COLO668 (cell line): ENCODE measurements around the gene GSDME.

Experiments used
- DNase-seq: peaks from one replicate; lab custom pipeline; 2025; ENCODE audit not compliant: unreplicated experiment; lab: John Stamatoyannopoulos, UW

Gene GSDME

GRCh38 chr7:24773646-24774045 lies 16.4 kb upstream of the GSDME start:
- no peak for DNase-seq

- no peak for DNase-seq
These were observed 12.6 kb upstream of the GSDME start for GRCh38 chr7:24769851-24770250.

GRCh38 chr7:24769014-24769830 lies 12.0 kb upstream of the GSDME start:
- no peak for DNase-seq

DNA sequence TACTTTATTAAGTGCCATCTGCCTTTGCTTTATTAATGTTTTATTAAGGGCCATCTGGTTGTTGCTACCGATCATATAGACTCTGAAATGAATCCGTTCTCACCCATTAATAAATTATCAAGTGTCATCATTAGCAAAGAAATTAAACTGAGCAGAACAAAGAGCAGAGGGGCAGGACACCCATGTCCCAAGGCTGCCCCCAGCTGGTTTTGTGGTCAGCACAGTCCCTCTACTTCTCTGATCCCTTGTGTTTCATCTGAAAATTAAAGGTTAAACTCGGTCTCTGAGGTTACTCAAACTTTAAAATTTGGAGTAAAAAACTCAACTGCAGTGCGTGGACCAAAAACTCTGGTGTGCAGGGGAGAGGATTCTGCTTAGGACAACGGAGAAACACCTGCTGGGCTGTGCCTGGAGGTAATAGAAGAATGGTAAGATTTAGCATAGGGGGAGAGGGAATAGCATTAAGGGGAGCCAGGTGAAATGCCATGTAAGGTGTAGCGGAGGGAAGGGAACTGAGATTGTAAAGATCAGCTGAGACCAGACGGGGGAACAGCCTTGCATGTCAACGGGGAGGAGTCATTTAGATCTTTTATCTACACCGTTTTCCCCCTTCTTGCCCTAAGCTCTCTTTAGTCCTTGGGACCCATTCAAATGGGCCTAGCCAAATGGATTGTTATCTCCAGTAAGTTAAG lies 10.8 kb upstream of the GSDME start:
- no peak for DNase-seq

DNA sequence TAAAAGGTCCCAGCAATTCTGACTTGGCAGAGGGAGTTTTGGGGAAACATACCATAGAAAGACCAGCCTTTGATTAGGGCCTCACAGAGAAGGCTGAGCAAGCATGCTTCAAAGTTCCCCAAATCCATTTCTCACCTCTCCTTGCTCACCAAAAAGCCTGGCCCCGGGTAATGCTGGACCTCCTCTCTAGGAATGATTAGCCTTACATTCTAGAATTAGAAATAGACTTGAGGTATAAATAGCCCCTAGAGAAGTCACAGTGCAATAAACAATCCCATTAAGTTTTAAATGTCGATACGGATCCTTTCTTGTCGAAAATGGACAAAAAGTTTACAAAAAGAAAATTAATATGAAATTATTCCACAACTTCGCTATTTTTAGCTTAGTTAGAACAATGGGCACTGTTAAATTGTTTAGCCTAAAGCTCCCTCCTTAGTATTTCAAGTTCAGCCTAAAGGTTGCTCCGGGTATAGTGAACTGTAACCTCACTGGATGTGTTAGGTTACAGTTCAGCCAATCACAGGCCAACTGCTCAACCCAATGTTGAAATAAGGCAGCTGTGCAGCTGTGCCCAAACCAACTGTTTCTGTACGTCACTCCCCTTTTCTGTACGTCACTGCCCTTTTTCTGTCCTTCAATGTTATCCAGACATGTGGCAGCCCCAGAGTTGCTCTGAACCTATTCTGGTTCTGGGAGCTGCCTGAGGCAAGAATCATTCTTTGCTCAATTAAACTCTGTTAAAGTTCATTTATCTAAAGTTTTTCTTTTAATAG lies 7.9 kb upstream of the GSDME start:
- no peak for DNase-seq

GRCh38 chr7:24764011-24764410 lies 6.7 kb upstream of the GSDME start:
- DNase-seq = no peak

DNA sequence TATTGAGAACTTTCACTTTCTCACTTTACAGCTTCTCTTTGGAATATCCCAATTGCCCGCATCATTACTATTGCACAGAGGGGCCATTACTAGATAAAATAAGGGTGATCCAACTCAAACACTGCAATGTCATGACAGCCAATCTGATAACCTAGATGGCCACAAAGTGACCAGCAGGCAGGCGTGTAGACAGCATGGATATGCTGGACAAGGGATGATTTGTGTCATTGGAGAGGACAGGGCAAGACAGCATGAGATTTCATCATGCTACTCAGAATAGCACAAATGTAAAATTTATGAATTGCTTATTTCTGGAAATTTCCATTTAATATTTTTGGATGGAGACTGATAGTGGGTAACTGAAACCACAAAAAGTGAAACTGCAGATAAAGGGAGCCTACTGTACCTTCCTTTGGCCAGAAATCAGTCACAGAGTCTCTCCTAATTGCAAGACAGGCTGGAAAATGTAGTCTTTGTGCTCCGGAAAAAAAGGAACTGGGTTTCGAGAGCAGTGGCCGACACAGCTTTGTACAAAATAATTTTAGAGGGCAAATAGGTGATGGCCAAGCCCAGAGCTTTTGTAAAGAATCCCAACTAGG lies 6.1 kb upstream of the GSDME start:
- DNase-seq = no peak

- DNase-seq = no peak
These were observed 5.5 kb upstream of the GSDME start for GRCh38 chr7:24762771-24763170.

DNA sequence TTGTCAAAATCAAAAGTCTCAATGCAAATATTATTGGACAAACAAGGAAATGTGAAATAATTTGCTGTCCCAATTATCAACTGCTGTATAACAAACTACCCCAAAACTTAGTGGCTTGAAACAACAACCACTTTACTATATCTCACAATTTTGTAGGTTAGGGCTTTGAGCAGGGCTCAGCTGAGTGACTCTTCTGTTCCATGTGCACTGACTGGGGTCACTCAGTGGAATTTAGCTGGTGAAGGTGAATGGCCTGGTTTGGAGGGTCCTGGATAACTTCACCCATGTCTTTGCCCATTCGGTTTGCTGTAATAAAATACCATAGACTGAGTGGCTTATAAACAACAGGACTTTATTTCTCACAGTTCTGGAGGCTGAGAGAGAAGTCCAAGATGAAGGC lies 3.7 kb upstream of the GSDME start:
- no peak for DNase-seq

DNA sequence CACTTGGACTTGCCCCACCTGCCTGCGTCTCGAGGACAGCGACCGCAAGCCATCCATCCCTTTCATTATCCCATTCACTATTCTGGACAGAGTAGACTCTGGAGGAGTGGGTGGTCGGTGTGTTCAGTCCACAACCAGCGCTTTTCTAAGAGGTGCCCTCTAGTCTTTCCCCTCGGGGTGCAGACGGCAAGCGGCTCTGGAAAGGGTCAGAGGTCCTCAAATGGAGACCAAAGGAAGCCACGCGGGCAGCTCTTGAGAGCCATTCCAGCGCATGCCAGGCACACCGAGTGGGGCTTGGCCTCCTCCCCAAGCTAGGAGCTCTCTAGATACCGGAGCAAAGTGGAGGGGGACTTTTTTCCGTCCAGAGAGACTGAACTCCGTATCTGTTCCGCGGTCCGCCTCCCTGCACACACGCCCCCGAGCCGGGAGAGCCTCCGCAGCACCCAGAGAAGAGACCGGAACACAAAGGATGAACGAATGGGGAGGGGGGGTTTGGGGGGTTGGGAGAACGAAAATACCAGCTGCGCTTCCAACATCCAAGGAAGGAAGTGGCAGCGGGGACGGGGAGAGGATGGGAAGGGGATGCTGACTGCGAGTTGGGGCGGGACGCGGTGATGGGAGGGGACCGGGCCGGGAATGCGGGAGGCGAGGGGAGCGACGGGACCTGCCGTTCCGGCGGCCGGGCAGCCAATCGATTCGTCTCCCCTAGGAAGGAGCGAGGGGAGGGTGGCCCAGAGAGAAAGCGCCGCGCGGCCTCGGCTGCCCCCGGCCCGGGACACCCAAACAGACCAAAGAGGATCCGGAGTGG lies 515 bp downstream of the GSDME start:
- DNase-seq = peak; percentile 74

- DNase-seq = no peak
These were observed 1.5 kb downstream of the GSDME start for GRCh38 chr7:24755541-24756407.

GRCh38 chr7:24754906-24755506 lies 2.3 kb downstream of the GSDME start:
- no peak for DNase-seq

DNA sequence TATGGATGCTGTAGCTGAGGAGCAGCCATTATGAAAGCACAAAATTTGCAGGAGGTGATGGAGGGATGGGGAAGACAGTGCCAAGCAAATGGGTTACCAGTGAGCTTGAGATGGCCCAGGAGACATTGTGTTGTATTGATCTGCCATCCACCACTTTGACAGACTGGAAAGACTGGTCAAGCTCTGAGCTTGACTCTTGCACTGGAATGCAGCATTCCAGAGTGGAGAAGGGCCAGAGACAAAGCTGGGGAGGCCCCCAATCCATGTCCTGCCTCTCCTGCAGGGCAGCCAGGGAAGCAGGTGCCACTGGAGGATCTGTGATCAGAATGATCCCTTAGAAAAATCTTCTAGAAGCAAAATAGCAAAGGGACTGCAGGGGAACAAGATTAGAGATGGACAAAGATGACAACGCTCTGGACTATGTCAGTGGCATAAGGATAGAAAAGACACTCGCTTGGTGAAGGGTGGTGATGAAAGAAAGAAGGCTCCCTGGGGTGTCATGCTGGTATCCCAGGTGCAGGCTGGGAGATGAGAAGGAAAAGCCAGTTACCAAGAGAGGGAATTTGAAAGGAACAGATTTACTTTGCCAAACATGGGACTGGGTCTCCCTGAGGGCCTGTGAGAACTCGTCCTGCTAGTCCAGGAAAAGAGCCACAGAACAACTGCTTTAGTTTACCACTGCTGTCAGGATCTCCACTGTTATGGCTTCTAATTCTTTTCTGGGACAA lies 5.0 kb downstream of the GSDME start:
- DNase-seq = no peak

GRCh38 chr7:24751484-24751883 lies 5.8 kb downstream of the GSDME start:
- DNase-seq = no peak

DNA sequence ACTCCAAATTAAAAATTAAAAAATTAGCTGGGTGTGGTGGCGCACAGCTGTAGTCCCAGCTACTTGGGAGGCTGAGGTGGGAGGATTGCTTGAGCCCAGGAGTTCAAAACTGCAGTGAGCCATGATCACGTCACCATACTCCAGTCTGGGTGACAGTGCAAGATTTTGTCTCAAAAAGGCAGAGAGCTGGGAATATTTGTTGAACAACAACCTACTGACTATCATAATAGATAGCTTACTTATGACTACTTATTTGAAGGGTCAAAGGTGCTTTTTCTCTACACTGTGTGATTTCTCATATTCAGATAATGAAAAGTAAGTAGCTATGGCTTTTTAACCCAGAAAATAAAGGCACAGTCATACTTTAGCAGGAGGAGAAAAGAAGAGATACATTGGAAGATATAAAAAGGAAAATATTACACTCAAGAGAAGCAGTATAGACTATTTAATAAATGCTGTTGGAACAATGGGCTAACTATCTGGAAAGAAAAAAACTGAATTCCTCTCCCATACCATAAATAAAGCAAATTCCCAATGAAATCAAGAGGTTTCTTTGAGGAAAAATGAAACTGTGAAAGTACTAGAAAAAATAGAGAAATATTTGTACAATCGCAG lies 6.7 kb downstream of the GSDME start:
- no peak for DNase-seq

GRCh38 chr7:24748521-24748920 lies 8.7 kb downstream of the GSDME start:
- no peak for DNase-seq

DNA sequence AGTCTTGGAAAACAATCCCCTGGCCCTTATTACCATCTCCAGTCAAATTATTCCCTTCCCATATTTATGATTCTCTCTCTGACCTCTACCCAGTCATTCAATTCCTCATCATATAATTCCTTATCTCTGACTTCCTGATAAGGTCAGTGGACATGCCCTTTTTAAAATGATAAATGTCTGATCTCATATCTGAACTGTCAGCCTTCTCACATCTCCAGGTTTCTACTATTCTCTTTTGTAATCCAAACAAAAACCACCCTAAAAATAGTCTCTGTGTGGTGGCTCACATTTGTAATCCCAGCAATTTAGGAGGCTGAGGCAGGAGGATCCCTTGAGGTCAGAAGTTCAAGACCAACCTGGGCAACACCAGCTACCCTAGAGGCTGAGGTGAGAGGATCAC lies 11.9 kb downstream of the GSDME start:
- no peak for DNase-seq

- DNase-seq = no peak
These were observed 13.8 kb downstream of the GSDME start for GRCh38 chr7:24743471-24743870.
